ENCODE data around the gene GNG13.

DNA sequence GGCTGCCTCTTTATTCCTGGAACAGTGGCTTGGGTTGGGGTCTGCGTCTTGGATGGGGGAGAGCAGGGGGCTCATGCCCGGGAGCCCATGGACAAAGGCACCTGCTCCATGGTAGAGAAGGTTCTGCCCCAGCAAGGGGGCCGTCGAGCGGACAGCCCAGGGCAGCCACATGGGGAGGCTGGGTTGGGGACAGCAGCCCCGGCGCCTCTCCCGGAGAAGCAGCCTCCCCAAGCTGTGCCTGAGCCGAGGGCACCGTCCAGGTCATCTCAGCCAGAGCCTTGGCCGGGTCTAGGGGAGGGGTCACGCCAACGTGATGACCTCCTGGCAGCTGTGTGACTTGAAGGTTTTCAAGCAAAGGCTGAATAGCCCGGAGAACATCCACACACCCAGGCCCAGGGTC lies 32.9 kb upstream of the GNG13 start:
- TF ChIP-seq, protein P1, sequence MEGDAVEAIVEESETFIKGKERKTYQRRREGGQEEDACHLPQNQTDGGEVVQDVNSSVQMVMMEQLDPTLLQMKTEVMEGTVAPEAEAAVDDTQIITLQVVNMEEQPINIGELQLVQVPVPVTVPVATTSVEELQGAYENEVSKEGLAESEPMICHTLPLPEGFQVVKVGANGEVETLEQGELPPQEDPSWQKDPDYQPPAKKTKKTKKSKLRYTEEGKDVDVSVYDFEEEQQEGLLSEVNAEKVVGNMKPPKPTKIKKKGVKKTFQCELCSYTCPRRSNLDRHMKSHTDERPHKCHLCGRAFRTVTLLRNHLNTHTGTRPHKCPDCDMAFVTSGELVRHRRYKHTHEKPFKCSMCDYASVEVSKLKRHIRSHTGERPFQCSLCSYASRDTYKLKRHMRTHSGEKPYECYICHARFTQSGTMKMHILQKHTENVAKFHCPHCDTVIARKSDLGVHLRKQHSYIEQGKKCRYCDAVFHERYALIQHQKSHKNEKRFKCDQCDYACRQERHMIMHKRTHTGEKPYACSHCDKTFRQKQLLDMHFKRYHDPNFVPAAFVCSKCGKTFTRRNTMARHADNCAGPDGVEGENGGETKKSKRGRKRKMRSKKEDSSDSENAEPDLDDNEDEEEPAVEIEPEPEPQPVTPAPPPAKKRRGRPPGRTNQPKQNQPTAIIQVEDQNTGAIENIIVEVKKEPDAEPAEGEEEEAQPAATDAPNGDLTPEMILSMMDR (IDR thresholded peaks at IDR 0.05) = no peak
- TF ChIP-seq ZFX (IDR thresholded peaks at IDR 0.05; ENCODE audit: borderline replicate concordance) = no peak

Measured in 22Rv1 (cell line).